CD14-positive monocyte (primary cell): ENCODE measurements around the gene TSPAN10. TPM values are rescaled to one million over a fixed set of nuclear protein-coding genes. Genes with fewer than 3 reads are reported as not detected.

Experiments used
- DNase-seq, 3 donors: peaks; one replicate each; pipeline ENCODE4 v3.0.0-alpha.2; 2011 to 2022
- H2AFZ ChIP-seq: 2 replicates; pipeline ENCODE4 v1.6.0; 2012; ENCODE audit warnings: mild to moderate bottlenecking, low read depth, low read length, inconsistent platforms; ENCODE audit not compliant: insufficient read depth, poor library complexity, severe bottlenecking
- H3K27ac ChIP-seq, 2 donors: 1 replicate in 1 of 2; 2 replicates in 1 of 2; pipeline ENCODE4 v1.5.1; 2012 to 2013; ENCODE audit warnings: low read length in 2 of 2, control low read depth in 1 of 2, inconsistent platforms in 1 of 2, low read depth in 1 of 2, mild to moderate bottlenecking in 1 of 2
- H3K27me3 ChIP-seq, 2 donors: one replicate each; pipeline versions ENCODE4 v1.6.0 to v1.6.1; 2011 to 2013; ENCODE audit warnings: low read length in 2 of 2; ENCODE audit not compliant: control insufficient read depth in 2 of 2, insufficient read depth in 2 of 2
- H3K36me3 ChIP-seq, 2 donors: replicated peaks in 1 of 2; 1 replicate in 1 of 2; 2 replicates in 1 of 2; pipeline versions ENCODE4 v1.5.1 to v1.6.1; 2012 to 2013; ENCODE audit warnings: low read length in 2 of 2, control low read depth in 1 of 2, inconsistent platforms in 1 of 2, mild to moderate bottlenecking in 1 of 2; ENCODE audit not compliant: insufficient read depth in 2 of 2, control insufficient read depth in 1 of 2
- H3K4me1 ChIP-seq, 2 donors: 1 replicate in 1 of 2; 2 replicates in 1 of 2; pipeline versions ENCODE4 v1.5.1 to v1.6.1; 2012 to 2013; ENCODE audit warnings: low read length in 2 of 2, control low read depth in 1 of 2, inconsistent platforms in 1 of 2, mild to moderate bottlenecking in 1 of 2, moderate library complexity in 1 of 2; ENCODE audit not compliant: insufficient read depth in 2 of 2, control insufficient read depth in 1 of 2
- H3K4me2 ChIP-seq: replicated peaks from 2 replicates; pipeline ENCODE3; 2012; ENCODE audit warnings: low read length, moderate library complexity, mild to moderate bottlenecking; ENCODE audit not compliant: poor library complexity, severe bottlenecking; ENCODE audit errors: extremely low read depth
- H3K4me3 ChIP-seq, 3 experiments: fragments of 200-600 bp in 1 of 3; sonication (generic) in 1 of 3; replicated peaks in 1 of 3; 1 replicate in 2 of 3; 2 replicates in 1 of 3; pipeline ENCODE4 v1.5.1; 2011 to 2013; ENCODE audit warnings: low read length in 3 of 3, mild to moderate bottlenecking in 3 of 3, control low read depth in 2 of 3, low read depth in 2 of 3, inconsistent platforms in 1 of 3, moderate library complexity in 1 of 3
- H3K79me2 ChIP-seq: 2 replicates; pipeline ENCODE4 v1.6.0; 2012; ENCODE audit warnings: mild to moderate bottlenecking, control low read depth, inconsistent platforms, low read length, moderate library complexity; ENCODE audit not compliant: insufficient read depth
- H3K9ac ChIP-seq: 2 replicates; pipeline ENCODE4 v1.6.0; 2017; ENCODE audit warnings: low read length, mild to moderate bottlenecking; ENCODE audit not compliant: insufficient read depth, poor library complexity, severe bottlenecking
- H3K9me3 ChIP-seq, 2 donors: replicated peaks in 1 of 2; 1 replicate in 1 of 2; 2 replicates in 1 of 2; pipeline versions ENCODE4 v1.5.1 to v1.6.1; 2012 to 2013; ENCODE audit warnings: low read length in 2 of 2, control low read depth in 1 of 2; ENCODE audit not compliant: control insufficient read depth in 1 of 2, insufficient read depth in 1 of 2
- H4K20me1 ChIP-seq: 2 replicates; pipeline ENCODE4 v1.6.0; 2012; ENCODE audit warnings: mild to moderate bottlenecking, low read length, control low read depth, moderate library complexity; ENCODE audit not compliant: insufficient read depth
- H3K27ac Mint-ChIP-seq, 7 donors: one replicate each; pipeline ENCODE4 v1.8.0; 2020; ENCODE audit warnings: mild to moderate bottlenecking in 7 of 7, mixed read lengths in 7 of 7, moderate library complexity in 6 of 7, inconsistent platforms in 2 of 7
- H3K27me3 Mint-ChIP-seq, 3 donors: one replicate each; pipeline ENCODE4 v1.8.0; 2021 to 2022; ENCODE audit warnings: low read depth in 3 of 3, mild to moderate bottlenecking in 3 of 3, mixed read lengths in 3 of 3, moderate library complexity in 3 of 3, inconsistent platforms in 1 of 3
- H3K36me3 Mint-ChIP-seq, 2 donors: one replicate each; pipeline ENCODE4 v1.8.0; 2020; ENCODE audit warnings: mixed read lengths in 2 of 2, inconsistent platforms in 1 of 2, mild to moderate bottlenecking in 1 of 2
- H3K4me1 Mint-ChIP-seq: one replicate; pipeline ENCODE4 v1.8.0; 2020; ENCODE audit warnings: mild to moderate bottlenecking, mixed read lengths
- H3K4me3 Mint-ChIP-seq, 2 donors: one replicate each; pipeline ENCODE4 v1.8.0; 2020; ENCODE audit warnings: mild to moderate bottlenecking in 2 of 2, mixed read lengths in 2 of 2, moderate library complexity in 1 of 2
- H3K9me3 Mint-ChIP-seq, 7 donors: one replicate each; pipeline ENCODE4 v1.8.0; 2020 to 2022; ENCODE audit warnings: mixed read lengths in 7 of 7, mild to moderate bottlenecking in 6 of 7, moderate library complexity in 6 of 7, inconsistent platforms in 2 of 7
- WGBS: methylation state at CpG from one replicate; pipeline ENCODE4 v1.1.5; 2013; ENCODE audit warnings: missing lambda C conversion rate; ENCODE audit not compliant: insufficient coverage; 5-methylcytosine and 5-hydroxymethylcytosine counted together
- intact Hi-C, 2 donors: fragments of 100-400 bp; cut with micrococcal nuclease; formaldehyde crosslinking; loops; one replicate each; pipeline versions ENCODE4 v1.15.0 to v1.15.1; 2023
- polyA plus RNA-seq, 3 donors: library from polyadenylated mRNA; depleted of rRNA in 1 of 3; unstranded in 2 of 3; stranded (reverse) in 1 of 3; fragments of 300-500 nt in 2 of 3; fragments of >200 nt in 1 of 3; fragmentation: Illumina TruSeq in 2 of 3; gene quantifications; 1 replicate in 2 of 3; 2 replicates in 1 of 3; pipeline ENCODE4 v1.2.3, GENCODE V29; 2012 to 2021
- TF ChIP-seq, protein P1 (sequence below): fragments of 200-600 bp; IDR thresholded peaks from one replicate; pipeline ENCODE4 v1.8.0; 2022; ENCODE audit warnings: antibody characterized with exemption, mild to moderate bottlenecking

TSPAN10 gene
- polyA plus RNA-seq, 3 donors, result not detected

GRCh38 chr17:81664051-81664470 lies 27.1 kb downstream of the TSPAN10 start:
- TF ChIP-seq, protein P1, sequence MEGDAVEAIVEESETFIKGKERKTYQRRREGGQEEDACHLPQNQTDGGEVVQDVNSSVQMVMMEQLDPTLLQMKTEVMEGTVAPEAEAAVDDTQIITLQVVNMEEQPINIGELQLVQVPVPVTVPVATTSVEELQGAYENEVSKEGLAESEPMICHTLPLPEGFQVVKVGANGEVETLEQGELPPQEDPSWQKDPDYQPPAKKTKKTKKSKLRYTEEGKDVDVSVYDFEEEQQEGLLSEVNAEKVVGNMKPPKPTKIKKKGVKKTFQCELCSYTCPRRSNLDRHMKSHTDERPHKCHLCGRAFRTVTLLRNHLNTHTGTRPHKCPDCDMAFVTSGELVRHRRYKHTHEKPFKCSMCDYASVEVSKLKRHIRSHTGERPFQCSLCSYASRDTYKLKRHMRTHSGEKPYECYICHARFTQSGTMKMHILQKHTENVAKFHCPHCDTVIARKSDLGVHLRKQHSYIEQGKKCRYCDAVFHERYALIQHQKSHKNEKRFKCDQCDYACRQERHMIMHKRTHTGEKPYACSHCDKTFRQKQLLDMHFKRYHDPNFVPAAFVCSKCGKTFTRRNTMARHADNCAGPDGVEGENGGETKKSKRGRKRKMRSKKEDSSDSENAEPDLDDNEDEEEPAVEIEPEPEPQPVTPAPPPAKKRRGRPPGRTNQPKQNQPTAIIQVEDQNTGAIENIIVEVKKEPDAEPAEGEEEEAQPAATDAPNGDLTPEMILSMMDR, result no peak
- H3K27me3 ChIP-seq, result no peaks in the 10 kb centered on the region
- H2AFZ ChIP-seq, result no peak overlapping the region
- Mint-ChIP-seq H3K27ac (no peak overlapping the region), H3K4me3 (no peak overlapping the region), H3K27me3 (peaks cover 0 to 4% (median 0%) of the 10 kb centered on the region in 3 donors), H3K36me3 (peaks cover 11 to 25% of the 10 kb centered on the region in 2 donors), H3K9me3 (peaks cover 0 to 1% (median 0%) of the 10 kb centered on the region in 7 donors), H3K4me1 (peaks cover 24% of the 10 kb centered on the region)
- no peak overlapping the region for H3K9ac ChIP-seq
- H3K79me2 ChIP-seq, result peaks cover 42% of the 10 kb centered on the region
- H3K4me3 ChIP-seq, result no peak overlapping the region
- H3K36me3 ChIP-seq, result peaks cover 3 to 16% of the 10 kb centered on the region in 2 donors
- H3K27ac ChIP-seq, result no peak overlapping the region
- peaks cover 24 to 30% of the 10 kb centered on the region in 2 donors for H3K4me1 ChIP-seq
- DNase-seq, result no peak
- no peaks in the 10 kb centered on the region for H3K9me3 ChIP-seq
- H4K20me1 ChIP-seq, result no peaks in the 10 kb centered on the region
- H3K4me2 ChIP-seq, result no peak overlapping the region
- intact Hi-C loops, result no loop called here
- 92% methylated on average over 6 of the region's 7 CpGs for WGBS

DNA sequence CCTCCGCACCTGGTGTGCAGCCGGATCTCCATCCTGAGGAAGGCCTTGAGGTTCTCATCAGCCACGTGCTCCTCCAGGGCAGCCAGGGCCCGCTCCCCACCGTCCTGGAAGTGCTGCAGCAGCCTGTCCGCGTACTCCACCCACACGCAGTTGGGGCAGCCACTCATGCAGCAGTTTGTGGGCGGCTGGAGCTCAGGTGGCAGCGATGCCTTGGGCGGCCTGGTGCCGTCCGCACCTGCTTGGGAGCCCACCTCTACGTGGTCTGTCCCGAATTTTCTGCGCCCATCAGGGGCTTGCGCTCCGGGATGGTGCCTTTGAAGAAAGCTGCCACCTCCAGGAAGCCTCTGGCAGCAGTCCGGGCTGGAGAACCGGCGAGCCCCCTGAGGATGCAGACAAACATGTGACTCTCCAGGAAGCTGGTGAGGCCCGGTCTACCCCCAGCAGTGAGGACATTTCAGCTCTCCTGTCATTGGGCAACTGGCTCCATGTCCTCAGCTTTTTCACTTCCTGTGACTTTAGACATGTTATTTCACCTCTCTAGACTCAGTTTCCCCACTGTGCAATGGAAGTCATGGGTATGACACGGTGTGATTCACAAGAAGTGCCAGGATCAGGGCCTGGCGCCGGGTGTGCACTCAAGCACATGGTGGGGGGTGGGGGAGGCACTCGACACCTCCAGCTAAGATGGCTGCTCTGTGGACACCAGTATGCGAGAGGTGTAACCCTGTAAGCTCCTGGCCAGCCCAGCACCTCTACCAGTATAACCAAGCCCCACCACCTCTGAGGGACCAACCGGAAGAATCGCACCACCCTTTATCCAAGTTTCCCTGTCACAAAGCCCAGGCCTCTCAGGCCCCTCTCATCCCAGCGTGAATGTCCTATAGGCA lies 28.5 kb downstream of the TSPAN10 start:
- Histone ChIP-seq H3K4me3 (peak overlapping the region; percentile 63 to 91 (median 75)), H3K9me3 (no peaks in the 10 kb centered on the region), H2AFZ (peak overlapping the region; percentile 94), H3K9ac (peak overlapping the region; percentile 93), H3K79me2 (peaks cover 52% of the 10 kb centered on the region), H3K4me1 (peaks cover 24 to 30% of the 10 kb centered on the region in 2 donors), H3K36me3 (peaks cover 11 to 30% of the 10 kb centered on the region in 2 donors), H4K20me1 (no peaks in the 10 kb centered on the region), H3K27ac (peak overlapping the region; percentile 76 to 89), H3K4me2 (peak overlapping the region; percentile 86), H3K27me3 (no peaks in the 10 kb centered on the region)
- intact Hi-C loops, result loop anchor here (1.0 to 5.0 kb wide), 3 partner anchors 18 to 47 kb away; partner anchors contain the start of genes ARL16 (in 1 of the 2), MRPL12 (in 1 of the 2) and SLC25A10 (in 1 of the 2)
- Mint-ChIP-seq H3K27me3 (peaks cover 0 to 4% (median 0%) of the 10 kb centered on the region in 3 donors), H3K4me1 (peaks cover 24% of the 10 kb centered on the region), H3K36me3 (peaks cover 21 to 39% of the 10 kb centered on the region in 2 donors), H3K4me3 (peak overlapping the region; percentile 92 to 99), H3K9me3 (peaks cover 0 to under 1% (median 0%) of the 10 kb centered on the region in 7 donors), H3K27ac (peak overlapping the region; percentile 62 to 97 (median 96))
- peak in 2 of 3 donors; percentile 29 to 65 for DNase-seq
- 52% methylated on average over 29 of the region's 30 CpGs for WGBS
- TF ChIP-seq, protein P1, result no peak
